ENCODE data around the gene GALNT12. TPM values are rescaled to one million over a fixed set of nuclear protein-coding genes. Genes with fewer than 3 reads are reported as not detected.

Gene GALNT12
- total and polyA plus RNA-seq, 2 donors (not counting 1 experiment from before 2014, with no cell fraction given), result 3.2 to 4.5 TPM

DNA sequence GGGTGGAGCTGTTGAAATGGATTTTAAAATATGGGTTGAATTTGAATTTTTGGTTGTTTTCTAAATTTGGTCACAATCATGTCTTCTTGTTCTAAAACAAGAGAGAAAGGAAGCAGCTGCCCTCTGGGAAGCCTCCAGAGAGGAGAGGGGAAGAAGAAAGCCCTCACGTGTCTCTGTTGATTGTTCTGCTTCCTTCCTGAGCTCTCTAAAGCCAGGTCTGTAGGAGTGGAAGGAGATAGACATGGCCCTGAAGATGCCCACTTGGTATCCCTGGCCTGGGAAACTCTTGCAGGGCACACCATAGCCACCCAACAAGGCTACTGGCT lies 59.6 kb downstream of the GALNT12 start:
- intact Hi-C loops (cut with micrococcal nuclease), result no loop called here
- H3K27ac ChIP-seq (ENCODE audit: low read length in 2 of 2), result no peak overlapping the region
- H3K27ac Mint-ChIP-seq, result no peak overlapping the region
- no peaks in the 10 kb centered on the region for H3K4me1 ChIP-seq (ENCODE audit: control insufficient read depth in 2 of 2, insufficient read depth in 2 of 2, low read length in 2 of 2)
- DNase-seq, result no peak
- no peak for TF ChIP-seq EZH2 (IDR thresholded peaks at IDR 0.05; ENCODE audit: borderline replicate concordance, insufficient read depth, low read depth, low read length, poor library complexity, severe bottlenecking)
- TF ChIP-seq, protein P1, sequence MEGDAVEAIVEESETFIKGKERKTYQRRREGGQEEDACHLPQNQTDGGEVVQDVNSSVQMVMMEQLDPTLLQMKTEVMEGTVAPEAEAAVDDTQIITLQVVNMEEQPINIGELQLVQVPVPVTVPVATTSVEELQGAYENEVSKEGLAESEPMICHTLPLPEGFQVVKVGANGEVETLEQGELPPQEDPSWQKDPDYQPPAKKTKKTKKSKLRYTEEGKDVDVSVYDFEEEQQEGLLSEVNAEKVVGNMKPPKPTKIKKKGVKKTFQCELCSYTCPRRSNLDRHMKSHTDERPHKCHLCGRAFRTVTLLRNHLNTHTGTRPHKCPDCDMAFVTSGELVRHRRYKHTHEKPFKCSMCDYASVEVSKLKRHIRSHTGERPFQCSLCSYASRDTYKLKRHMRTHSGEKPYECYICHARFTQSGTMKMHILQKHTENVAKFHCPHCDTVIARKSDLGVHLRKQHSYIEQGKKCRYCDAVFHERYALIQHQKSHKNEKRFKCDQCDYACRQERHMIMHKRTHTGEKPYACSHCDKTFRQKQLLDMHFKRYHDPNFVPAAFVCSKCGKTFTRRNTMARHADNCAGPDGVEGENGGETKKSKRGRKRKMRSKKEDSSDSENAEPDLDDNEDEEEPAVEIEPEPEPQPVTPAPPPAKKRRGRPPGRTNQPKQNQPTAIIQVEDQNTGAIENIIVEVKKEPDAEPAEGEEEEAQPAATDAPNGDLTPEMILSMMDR (IDR thresholded peaks at IDR 0.05), result no peak
- no peaks in the 10 kb centered on the region for H3K4me1 Mint-ChIP-seq
- no peak overlapping the region for H3K4me2 ChIP-seq (replicated peaks; ENCODE audit: low read depth, low read length, poor library complexity, severe bottlenecking)
- WGBS (ENCODE audit: insufficient coverage), result no CpG with 5 or more reads among the region's 1 CpG
- H3K4me3 Mint-ChIP-seq, result no peak overlapping the region
- peaks cover 34% of the 10 kb centered on the region for H3K27me3 Mint-ChIP-seq
- no peaks in the 10 kb centered on the region for H3K36me3 ChIP-seq (replicated peaks in 1 of 2; ENCODE audit: control extremely low read depth in 1 of 2, control insufficient read depth in 1 of 2, extremely low read depth in 1 of 2, insufficient read depth in 2 of 2, low read length in 1 of 2)
- POLR2A ChIA-PET, result no interaction called here
- CTCF ChIA-PET, result interaction anchor here (1.2 kb wide), 1 partner anchor 19 kb away, joined by 5 read pairs; no protein-coding TSS in a partner anchor
- H3K9ac ChIP-seq (ENCODE audit: low read length), result no peak overlapping the region
- H3K27me3 ChIP-seq (replicated peaks in 1 of 4; ENCODE audit: control extremely low read depth in 1 of 4, control insufficient read depth in 3 of 4, insufficient read depth in 4 of 4, low read length in 3 of 4), result peaks cover 0 to 2% (median 0%) of the 10 kb centered on the region in 4 experiments
- no peaks in the 10 kb centered on the region for H4K20me1 ChIP-seq (ENCODE audit: control insufficient read depth, insufficient read depth, low read length, poor library complexity, severe bottlenecking)
- H3K9me3 ChIP-seq (ENCODE audit: control extremely low read depth in 1 of 3, control insufficient read depth in 2 of 3, insufficient read depth in 1 of 3, low read length in 2 of 3), result no peaks in the 10 kb centered on the region
- no peak overlapping the region for H2AFZ ChIP-seq (ENCODE audit: insufficient read depth, low read depth, low read length, poor library complexity, severe bottlenecking)
- H3K9me3 Mint-ChIP-seq (ENCODE audit: insufficient read depth), result no peaks in the 10 kb centered on the region
- ATAC-seq (ENCODE audit: low read depth), result no peak
- H3K79me2 ChIP-seq (ENCODE audit: control insufficient read depth, insufficient read depth, low read length), result no peaks in the 10 kb centered on the region
- no peak overlapping the region for H3K4me3 ChIP-seq (ENCODE audit: control extremely low read depth in 1 of 5, extremely low read depth in 1 of 5, insufficient read depth in 1 of 5, low read depth in 2 of 5, low read length in 4 of 5)

DNA sequence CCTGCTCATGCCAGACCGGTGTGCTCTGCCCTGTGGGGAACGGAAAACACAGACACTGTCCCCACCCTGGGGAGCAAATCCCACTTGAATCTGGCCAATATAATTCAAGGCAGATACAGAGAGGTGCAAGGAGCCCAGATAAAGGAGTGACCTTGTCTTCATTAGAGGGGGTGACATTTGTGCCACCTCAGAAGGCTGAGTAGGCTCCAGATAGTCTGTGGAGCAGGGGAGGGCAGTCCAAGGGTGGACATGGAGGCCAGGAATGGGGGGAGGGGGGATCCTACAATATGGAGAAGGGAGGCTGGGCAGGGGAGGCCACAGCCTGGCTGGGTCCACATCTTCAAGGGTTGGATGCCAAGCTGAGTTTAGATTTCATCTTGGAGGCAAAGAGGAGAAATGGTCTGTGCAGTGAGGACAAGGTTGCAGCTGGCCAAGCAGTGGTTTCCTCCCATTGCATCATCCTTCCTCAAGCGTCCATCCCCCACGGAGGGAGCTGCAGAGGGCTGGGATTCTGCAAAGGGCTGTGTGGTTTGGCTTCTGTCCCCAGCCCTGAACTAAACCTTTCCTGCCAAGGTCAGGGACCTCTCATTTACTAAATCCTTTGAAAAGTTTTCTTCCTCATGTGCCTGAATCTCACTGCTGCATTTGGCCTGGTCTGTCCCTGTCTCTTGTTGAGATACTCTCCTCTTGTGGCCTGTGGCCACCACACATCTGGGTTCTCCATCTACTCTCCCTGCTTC lies 60.1 kb downstream of the GALNT12 start:
- Histone ChIP-seq H3K9ac (ENCODE audit: low read length) (no peak overlapping the region), H3K4me2 (replicated peaks; ENCODE audit: low read depth, low read length, poor library complexity, severe bottlenecking) (no peak overlapping the region), H3K27ac (ENCODE audit: low read length in 2 of 2) (no peak overlapping the region), H3K9me3 (ENCODE audit: control extremely low read depth in 1 of 3, control insufficient read depth in 2 of 3, insufficient read depth in 1 of 3, low read length in 2 of 3) (no peaks in the 10 kb centered on the region), H3K4me3 (ENCODE audit: control extremely low read depth in 1 of 5, extremely low read depth in 1 of 5, insufficient read depth in 1 of 5, low read depth in 2 of 5, low read length in 4 of 5) (no peak overlapping the region), H2AFZ (ENCODE audit: insufficient read depth, low read depth, low read length, poor library complexity, severe bottlenecking) (no peak overlapping the region), H3K79me2 (ENCODE audit: control insufficient read depth, insufficient read depth, low read length) (no peaks in the 10 kb centered on the region), H3K27me3 (replicated peaks in 1 of 4; ENCODE audit: control extremely low read depth in 1 of 4, control insufficient read depth in 3 of 4, insufficient read depth in 4 of 4, low read length in 3 of 4) (peaks cover 0 to 2% (median 0%) of the 10 kb centered on the region in 4 experiments), H4K20me1 (ENCODE audit: control insufficient read depth, insufficient read depth, low read length, poor library complexity, severe bottlenecking) (no peaks in the 10 kb centered on the region), H3K36me3 (replicated peaks in 1 of 2; ENCODE audit: control extremely low read depth in 1 of 2, control insufficient read depth in 1 of 2, extremely low read depth in 1 of 2, insufficient read depth in 2 of 2, low read length in 1 of 2) (no peaks in the 10 kb centered on the region), H3K4me1 (ENCODE audit: control insufficient read depth in 2 of 2, insufficient read depth in 2 of 2, low read length in 2 of 2) (no peaks in the 10 kb centered on the region)
- no peak overlapping the region for H3K27ac Mint-ChIP-seq
- no peak for DNase-seq
- peaks cover 34% of the 10 kb centered on the region for H3K27me3 Mint-ChIP-seq
- intact Hi-C loops (cut with micrococcal nuclease), result no loop called here
- ChIA-PET CTCF (no interaction called here), POLR2A (no interaction called here)
- no peak for ATAC-seq (ENCODE audit: low read depth)
- TF ChIP-seq, protein P1 (IDR thresholded peaks at IDR 0.05), result no peak
- TF ChIP-seq EZH2 (IDR thresholded peaks at IDR 0.05; ENCODE audit: borderline replicate concordance, insufficient read depth, low read depth, low read length, poor library complexity, severe bottlenecking), result no peak
- H3K4me1 Mint-ChIP-seq, result no peaks in the 10 kb centered on the region
- H3K4me3 Mint-ChIP-seq, result no peak overlapping the region
- no peaks in the 10 kb centered on the region for H3K9me3 Mint-ChIP-seq (ENCODE audit: insufficient read depth)
- no CpG with 5 or more reads among the region's 4 CpGs for WGBS (ENCODE audit: insufficient coverage)
